Osteocyte (in vitro differentiated cells): ENCODE measurements around the gene NOG. TPM values are rescaled to one million over a fixed set of nuclear protein-coding genes. Genes with fewer than 3 reads are reported as not detected.
A peak's percentile ranks its signal among the peaks of the same experiment; 100 is the strongest.

Source experiments
- DNase-seq: peaks from one replicate; pipeline ENCODE4 v3.0.0; 2021; ENCODE audit warnings: mixed read lengths; ENCODE audit not compliant: unreplicated experiment; ENCODE audit errors: extremely low spot score
- H3K27ac Mint-ChIP-seq: one replicate; pipeline ENCODE4 v1.8.0; 2021; ENCODE audit warnings: mild to moderate bottlenecking, mixed read lengths; ENCODE audit not compliant: unreplicated experiment
- H3K27me3 Mint-ChIP-seq: one replicate; pipeline ENCODE4 v1.8.0; 2021; ENCODE audit warnings: mixed read lengths; ENCODE audit not compliant: unreplicated experiment
- H3K36me3 Mint-ChIP-seq: one replicate; pipeline ENCODE4 v1.8.0; 2021; ENCODE audit warnings: mixed read lengths; ENCODE audit not compliant: unreplicated experiment
- H3K4me1 Mint-ChIP-seq: one replicate; pipeline ENCODE4 v1.8.0; 2021; ENCODE audit warnings: mixed read lengths; ENCODE audit not compliant: unreplicated experiment
- H3K4me3 Mint-ChIP-seq: one replicate; pipeline ENCODE4 v1.8.0; 2021; ENCODE audit warnings: mild to moderate bottlenecking, moderate library complexity, mixed read lengths; ENCODE audit not compliant: unreplicated experiment
- H3K9me3 Mint-ChIP-seq: one replicate; pipeline ENCODE4 v1.8.0; 2021; ENCODE audit warnings: mixed read lengths; ENCODE audit not compliant: unreplicated experiment
- CTCF ChIP-seq: fragments of 200-600 bp; sonication (generic); IDR thresholded peaks from 2 replicates; pipeline ENCODE4 v1.5.0; 2021; ENCODE audit warnings: antibody characterized with exemption, mild to moderate bottlenecking, moderate library complexity
- long read RNA-seq: library from polyadenylated mRNA; unstranded; transcript quantifications from one replicate; pipeline ENCODE4 v2.0.0, GENCODE V29; 2021
- total RNA-seq: library from RNA; stranded (reverse); gene quantifications from 2 replicates; pipeline ENCODE4 v1.2.1, GENCODE V29; 2021

The NOG gene
- not detected in 2 replicates for total RNA-seq
- long read RNA-seq: 0 reads

GRCh38 chr17:56593646-56594319, at the start of gene NOG:
TSS of gene NOG (plus strand) at chr17:56593699. CDS start at chr17:56594224, 525 bp downstream.
- Mint-ChIP-seq H3K27me3 (peaks cover 57% of the 10 kb centered on the region), H3K36me3 (no peaks in the 10 kb centered on the region), H3K9me3 (no peaks in the 10 kb centered on the region), H3K4me1 (peaks cover 32% of the 10 kb centered on the region), H3K27ac (no peak within 1 kb of the TSS), H3K4me3 (peak within 1 kb of the TSS; percentile 62)
- no peak for TF ChIP-seq CTCF
- peak; percentile 86 for DNase-seq

- Mint-ChIP-seq H3K4me3 (no peak overlapping the region), H3K27ac (no peak overlapping the region)
- no peak for TF ChIP-seq CTCF
Observed at GRCh38 chr17:56545106-56545505, 48.4 kb upstream of the NOG start.

GRCh38 chr17:56545930-56546329, 47.6 kb upstream of the NOG start:
- Mint-ChIP-seq H3K36me3 (no peaks in the 10 kb centered on the region), H3K27ac (no peak overlapping the region), H3K27me3 (no peaks in the 10 kb centered on the region), H3K4me1 (no peaks in the 10 kb centered on the region), H3K9me3 (peaks cover 11% of the 10 kb centered on the region), H3K4me3 (no peak overlapping the region)
- TF ChIP-seq CTCF: no peak
- no peak for DNase-seq

More at GRCh38 chr17:56545106-56545505, 48.4 kb upstream of the NOG start:
- DNase-seq: no peak
- Mint-ChIP-seq H3K9me3 (peaks cover 6% of the 10 kb centered on the region), H3K4me1 (no peaks in the 10 kb centered on the region), H3K27me3 (no peaks in the 10 kb centered on the region), H3K36me3 (no peaks in the 10 kb centered on the region)

- DNase-seq: no peak
- Mint-ChIP-seq H3K27me3 (no peaks in the 10 kb centered on the region), H3K36me3 (no peaks in the 10 kb centered on the region), H3K9me3 (peaks cover 11% of the 10 kb centered on the region), H3K27ac (no peak overlapping the region), H3K4me1 (no peaks in the 10 kb centered on the region), H3K4me3 (no peak overlapping the region)
- no peak for TF ChIP-seq CTCF
Observed at GRCh38 chr17:56548661-56549060, 44.8 kb upstream of the NOG start.

- no peaks in the 10 kb centered on the region for H3K27me3 Mint-ChIP-seq
- no peaks in the 10 kb centered on the region for H3K36me3 Mint-ChIP-seq
- no peak for TF ChIP-seq CTCF
- no peaks in the 10 kb centered on the region for H3K4me1 Mint-ChIP-seq
- no peak for DNase-seq
- H3K4me3 Mint-ChIP-seq: no peak overlapping the region
- H3K9me3 Mint-ChIP-seq: peaks cover 11% of the 10 kb centered on the region
- no peak overlapping the region for H3K27ac Mint-ChIP-seq
Observed at GRCh38 chr17:56549501-56549900, 44.0 kb upstream of the NOG start.
